ENCODE data around the gene HS6ST2. TPM values are rescaled to one million over a fixed set of nuclear protein-coding genes. Genes with fewer than 3 reads are reported as not detected.

Gene HS6ST2
- total RNA-seq (2021): 6.9 to 8.1 TPM (median 7.3 TPM) in 3 replicates
- Bru-seq, nascent RNA: percentile 44 among the genes with signal in this experiment
- long read RNA-seq, experiment 1, partial matches to known transcripts: 0 of 9 reads
- long read RNA-seq, experiment 1, other reads (novel, unspliced or antisense): 9 of 9 reads
- long read RNA-seq, experiment 2, partial matches to known transcripts: 0 of 2 reads
- long read RNA-seq, experiment 2, other reads (novel, unspliced or antisense): 2 of 2 reads
- long read RNA-seq, experiment 3, partial matches to known transcripts: 0 of 2 reads
- long read RNA-seq, experiment 3, other reads (novel, unspliced or antisense): 2 of 2 reads

- POLR2A ChIA-PET: no interaction called here
- Mint-ChIP-seq H3K27me3 (ENCODE audit: low read depth) (peaks cover 77% of the 10 kb centered on the region), H3K9me3 (no peaks in the 10 kb centered on the region), H3K4me3 (peak within 1 kb of the TSS; percentile 73), H3K4me1 (peaks cover 47% of the 10 kb centered on the region), H3K36me3 (no peaks in the 10 kb centered on the region), H3K27ac (no peak within 1 kb of the TSS)
- ATAC-seq (peak; percentile 30), DNase-seq (ENCODE audit: low spot score) (peak; percentile 41)
- CTCF ChIA-PET: interaction anchor here (0.7 to 2.6 kb wide), 6 partner anchors 9 to 218 kb away, joined by 3 to 17 read pairs (median 4); no protein-coding TSS in a partner anchor
- TF ChIP-seq TP53 (CRISPR knock-in tag; IDR thresholded peaks at IDR 0.05): peak; percentile 60; the same call in 1 of the 2 replicates
- TF ChIP-seq, protein P1, sequence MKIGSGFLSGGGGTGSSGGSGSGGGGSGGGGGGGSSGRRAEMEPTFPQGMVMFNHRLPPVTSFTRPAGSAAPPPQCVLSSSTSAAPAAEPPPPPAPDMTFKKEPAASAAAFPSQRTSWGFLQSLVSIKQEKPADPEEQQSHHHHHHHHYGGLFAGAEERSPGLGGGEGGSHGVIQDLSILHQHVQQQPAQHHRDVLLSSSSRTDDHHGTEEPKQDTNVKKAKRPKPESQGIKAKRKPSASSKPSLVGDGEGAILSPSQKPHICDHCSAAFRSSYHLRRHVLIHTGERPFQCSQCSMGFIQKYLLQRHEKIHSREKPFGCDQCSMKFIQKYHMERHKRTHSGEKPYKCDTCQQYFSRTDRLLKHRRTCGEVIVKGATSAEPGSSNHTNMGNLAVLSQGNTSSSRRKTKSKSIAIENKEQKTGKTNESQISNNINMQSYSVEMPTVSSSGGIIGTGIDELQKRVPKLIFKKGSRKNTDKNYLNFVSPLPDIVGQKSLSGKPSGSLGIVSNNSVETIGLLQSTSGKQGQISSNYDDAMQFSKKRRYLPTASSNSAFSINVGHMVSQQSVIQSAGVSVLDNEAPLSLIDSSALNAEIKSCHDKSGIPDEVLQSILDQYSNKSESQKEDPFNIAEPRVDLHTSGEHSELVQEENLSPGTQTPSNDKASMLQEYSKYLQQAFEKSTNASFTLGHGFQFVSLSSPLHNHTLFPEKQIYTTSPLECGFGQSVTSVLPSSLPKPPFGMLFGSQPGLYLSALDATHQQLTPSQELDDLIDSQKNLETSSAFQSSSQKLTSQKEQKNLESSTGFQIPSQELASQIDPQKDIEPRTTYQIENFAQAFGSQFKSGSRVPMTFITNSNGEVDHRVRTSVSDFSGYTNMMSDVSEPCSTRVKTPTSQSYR (CRISPR knock-in tag; IDR thresholded peaks at IDR 0.05): 0 out of 2 replicates have a peak, but pooled peaks have one; percentile 59
- TF ChIP-seq, protein P2, sequence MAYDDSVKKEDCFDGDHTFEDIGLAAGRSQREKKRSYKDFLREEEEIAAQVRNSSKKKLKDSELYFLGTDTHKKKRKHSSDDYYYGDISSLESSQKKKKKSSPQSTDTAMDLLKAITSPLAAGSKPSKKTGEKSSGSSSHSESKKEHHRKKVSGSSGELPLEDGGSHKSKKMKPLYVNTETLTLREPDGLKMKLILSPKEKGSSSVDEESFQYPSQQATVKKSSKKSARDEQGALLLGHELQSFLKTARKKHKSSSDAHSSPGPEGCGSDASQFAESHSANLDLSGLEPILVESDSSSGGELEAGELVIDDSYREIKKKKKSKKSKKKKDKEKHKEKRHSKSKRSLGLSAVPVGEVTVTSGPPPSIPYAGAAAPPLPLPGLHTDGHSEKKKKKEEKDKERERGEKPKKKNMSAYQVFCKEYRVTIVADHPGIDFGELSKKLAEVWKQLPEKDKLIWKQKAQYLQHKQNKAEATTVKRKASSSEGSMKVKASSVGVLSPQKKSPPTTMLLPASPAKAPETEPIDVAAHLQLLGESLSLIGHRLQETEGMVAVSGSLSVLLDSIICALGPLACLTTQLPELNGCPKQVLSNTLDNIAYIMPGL (CRISPR knock-in tag; IDR thresholded peaks at IDR 0.05): peak; percentile 53; the same call in 1 of the 2 replicates
- TF ChIP-seq, protein P3, sequence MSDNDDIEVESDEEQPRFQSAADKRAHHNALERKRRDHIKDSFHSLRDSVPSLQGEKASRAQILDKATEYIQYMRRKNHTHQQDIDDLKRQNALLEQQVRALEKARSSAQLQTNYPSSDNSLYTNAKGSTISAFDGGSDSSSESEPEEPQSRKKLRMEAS (CRISPR knock-in tag; IDR thresholded peaks at IDR 0.05): peak; percentile 93
- TF ChIP-seq GABPB1 (CRISPR knock-in tag; IDR thresholded peaks at IDR 0.05): no peak
- no peak for TF ChIP-seq ZNF396 (CRISPR knock-in tag; IDR thresholded peaks at IDR 0.05; ENCODE audit: borderline replicate concordance)
- TF ChIP-seq ZNF263 (CRISPR knock-in tag; IDR thresholded peaks at IDR 0.05; ENCODE audit: low read depth): 0 out of 2 replicates have a peak, but pooled peaks have one; percentile 33
- TF ChIP-seq SP1 (CRISPR knock-in tag; conservative IDR thresholded peaks at IDR 0.05): 0 out of 2 replicates have a peak, but pooled peaks have one; percentile 25
- TF ChIP-seq, protein P4, sequence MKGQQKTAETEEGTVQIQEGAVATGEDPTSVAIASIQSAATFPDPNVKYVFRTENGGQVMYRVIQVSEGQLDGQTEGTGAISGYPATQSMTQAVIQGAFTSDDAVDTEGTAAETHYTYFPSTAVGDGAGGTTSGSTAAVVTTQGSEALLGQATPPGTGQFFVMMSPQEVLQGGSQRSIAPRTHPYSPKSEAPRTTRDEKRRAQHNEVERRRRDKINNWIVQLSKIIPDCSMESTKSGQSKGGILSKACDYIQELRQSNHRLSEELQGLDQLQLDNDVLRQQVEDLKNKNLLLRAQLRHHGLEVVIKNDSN (CRISPR knock-in tag; IDR thresholded peaks at IDR 0.05): peak; percentile 46; the same call in 1 of the 2 replicates
- TF ChIP-seq, protein P5, sequence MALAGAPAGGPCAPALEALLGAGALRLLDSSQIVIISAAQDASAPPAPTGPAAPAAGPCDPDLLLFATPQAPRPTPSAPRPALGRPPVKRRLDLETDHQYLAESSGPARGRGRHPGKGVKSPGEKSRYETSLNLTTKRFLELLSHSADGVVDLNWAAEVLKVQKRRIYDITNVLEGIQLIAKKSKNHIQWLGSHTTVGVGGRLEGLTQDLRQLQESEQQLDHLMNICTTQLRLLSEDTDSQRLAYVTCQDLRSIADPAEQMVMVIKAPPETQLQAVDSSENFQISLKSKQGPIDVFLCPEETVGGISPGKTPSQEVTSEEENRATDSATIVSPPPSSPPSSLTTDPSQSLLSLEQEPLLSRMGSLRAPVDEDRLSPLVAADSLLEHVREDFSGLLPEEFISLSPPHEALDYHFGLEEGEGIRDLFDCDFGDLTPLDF (CRISPR knock-in tag; IDR thresholded peaks at IDR 0.05): peak; percentile 21; the same call in 1 of the 2 replicates
- 0 out of 2 replicates have a peak, but pooled peaks have one; percentile 43 for TF ChIP-seq E2F5 (CRISPR knock-in tag; IDR thresholded peaks at IDR 0.05)
- TF ChIP-seq JUN (CRISPR knock-in tag; IDR thresholded peaks at IDR 0.05): no peak; the same call in 1 of the 2 replicates
- TF ChIP-seq MYBL2 (CRISPR knock-in tag; IDR thresholded peaks at IDR 0.05): 0 out of 2 replicates have a peak, but pooled peaks have one; percentile 67
- TF ChIP-seq, protein P6, sequence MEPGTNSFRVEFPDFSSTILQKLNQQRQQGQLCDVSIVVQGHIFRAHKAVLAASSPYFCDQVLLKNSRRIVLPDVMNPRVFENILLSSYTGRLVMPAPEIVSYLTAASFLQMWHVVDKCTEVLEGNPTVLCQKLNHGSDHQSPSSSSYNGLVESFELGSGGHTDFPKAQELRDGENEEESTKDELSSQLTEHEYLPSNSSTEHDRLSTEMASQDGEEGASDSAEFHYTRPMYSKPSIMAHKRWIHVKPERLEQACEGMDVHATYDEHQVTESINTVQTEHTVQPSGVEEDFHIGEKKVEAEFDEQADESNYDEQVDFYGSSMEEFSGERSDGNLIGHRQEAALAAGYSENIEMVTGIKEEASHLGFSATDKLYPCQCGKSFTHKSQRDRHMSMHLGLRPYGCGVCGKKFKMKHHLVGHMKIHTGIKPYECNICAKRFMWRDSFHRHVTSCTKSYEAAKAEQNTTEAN (CRISPR knock-in tag; IDR thresholded peaks at IDR 0.05): peak; percentile 54; the same call in 1 of the 2 replicates
- no peak for TF ChIP-seq ESRRA (CRISPR knock-in tag; IDR thresholded peaks at IDR 0.05; ENCODE audit: borderline replicate concordance)
- TF ChIP-seq SMAD3 (CRISPR knock-in tag; IDR thresholded peaks at IDR 0.05; ENCODE audit: borderline replicate concordance): no peak
- TF ChIP-seq, protein P7, sequence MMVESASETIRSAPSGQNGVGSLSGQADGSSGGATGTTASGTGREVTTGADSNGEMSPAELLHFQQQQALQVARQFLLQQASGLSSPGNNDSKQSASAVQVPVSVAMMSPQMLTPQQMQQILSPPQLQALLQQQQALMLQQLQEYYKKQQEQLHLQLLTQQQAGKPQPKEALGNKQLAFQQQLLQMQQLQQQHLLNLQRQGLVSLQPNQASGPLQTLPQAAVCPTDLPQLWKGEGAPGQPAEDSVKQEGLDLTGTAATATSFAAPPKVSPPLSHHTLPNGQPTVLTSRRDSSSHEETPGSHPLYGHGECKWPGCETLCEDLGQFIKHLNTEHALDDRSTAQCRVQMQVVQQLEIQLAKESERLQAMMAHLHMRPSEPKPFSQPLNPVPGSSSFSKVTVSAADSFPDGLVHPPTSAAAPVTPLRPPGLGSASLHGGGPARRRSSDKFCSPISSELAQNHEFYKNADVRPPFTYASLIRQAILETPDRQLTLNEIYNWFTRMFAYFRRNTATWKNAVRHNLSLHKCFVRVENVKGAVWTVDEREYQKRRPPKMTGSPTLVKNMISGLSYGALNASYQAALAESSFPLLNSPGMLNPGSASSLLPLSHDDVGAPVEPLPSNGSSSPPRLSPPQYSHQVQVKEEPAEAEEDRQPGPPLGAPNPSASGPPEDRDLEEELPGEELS (CRISPR knock-in tag; IDR thresholded peaks at IDR 0.05): peak; percentile 64; the same call in 1 of the 2 replicates
- TF ChIP-seq JAZF1 (CRISPR knock-in tag; IDR thresholded peaks at IDR 0.05): no peak
These were observed at the start of gene HS6ST2 for GRCh38 chrX:132958091-132958703. Gene HS6ST2 (minus strand): TSS chrX:132958629.

Data from WTC11 (cell line).